Calu3 (cell line): ENCODE results near the gene DDX39A. TPM values are rescaled to one million over a fixed set of nuclear protein-coding genes. Genes with fewer than 3 reads are reported as not detected.
"Not testable (repeated sequence)": the region's sequence is repeated elsewhere in the genome, so short reads cannot be mapped to it uniquely, and the experiment has no call there.

ENCODE experiments used
- BruUV-seq: library from RNA; stranded (reverse); fragments of 400-500 nt; replicated peaks from 2 replicates; lab custom pipeline; 2021; lab: Mats Ljungman, UMichigan
- CTCF ChIA-PET: fragments of 300-600 bp; sonication (Branson Sonifier 250); formaldehyde crosslinking; loops from one replicate; lab custom pipeline; 2022; ENCODE audit warnings: antibody characterized with exemption; lab: Charles Lee
- DNase-seq: peaks from one replicate; pipeline ENCODE4 v3.0.0; 2022
- H3K27ac Mint-ChIP-seq: one replicate; pipeline ENCODE4 v1.8.0; 2022; ENCODE audit warnings: mixed read lengths; ENCODE audit not compliant: unreplicated experiment
- H3K27me3 Mint-ChIP-seq: one replicate; pipeline ENCODE4 v1.8.0; 2022; ENCODE audit warnings: mixed read lengths; ENCODE audit not compliant: unreplicated experiment
- H3K36me3 Mint-ChIP-seq: one replicate; pipeline ENCODE4 v1.8.0; 2022; ENCODE audit warnings: mild to moderate bottlenecking, moderate library complexity, mixed read lengths; ENCODE audit not compliant: insufficient read depth, unreplicated experiment
- H3K4me1 Mint-ChIP-seq: one replicate; pipeline ENCODE4 v1.8.0; 2022; ENCODE audit warnings: mild to moderate bottlenecking, low read depth, mixed read lengths; ENCODE audit not compliant: unreplicated experiment
- H3K4me3 Mint-ChIP-seq: one replicate; pipeline ENCODE4 v1.8.0; 2022; ENCODE audit warnings: mild to moderate bottlenecking, low read depth, moderate library complexity, mixed read lengths; ENCODE audit not compliant: unreplicated experiment
- H3K9me3 Mint-ChIP-seq: one replicate; pipeline ENCODE4 v1.8.0; 2022; ENCODE audit warnings: low read depth, mixed read lengths; ENCODE audit not compliant: unreplicated experiment
- intact Hi-C: fragments of 100-400 bp; cut with micrococcal nuclease; formaldehyde crosslinking; loops from one replicate; pipeline ENCODE4 v1.10.0; 2022; ENCODE audit not compliant: unreplicated experiment
- total RNA-seq: library from RNA; stranded (reverse); gene quantifications from 2 replicates; pipeline ENCODE4 v1.2.3, GENCODE V29; 2022
- TF ChIP-seq, protein P1 (sequence below): fragments of 200-600 bp; IDR thresholded peaks from one replicate; pipeline ENCODE4 v1.8.0; 2022; ENCODE audit warnings: antibody characterized with exemption; ENCODE audit not compliant: unreplicated experiment

Gene DDX39A
- total RNA-seq, 1 experiment from 2014 or later = 104 TPM

GRCh38 chr19:14402332-14403144 is 16.6 kb downstream of the DDX39A start:
- BruUV-seq = no TSS peak
- TF ChIP-seq, protein P1, sequence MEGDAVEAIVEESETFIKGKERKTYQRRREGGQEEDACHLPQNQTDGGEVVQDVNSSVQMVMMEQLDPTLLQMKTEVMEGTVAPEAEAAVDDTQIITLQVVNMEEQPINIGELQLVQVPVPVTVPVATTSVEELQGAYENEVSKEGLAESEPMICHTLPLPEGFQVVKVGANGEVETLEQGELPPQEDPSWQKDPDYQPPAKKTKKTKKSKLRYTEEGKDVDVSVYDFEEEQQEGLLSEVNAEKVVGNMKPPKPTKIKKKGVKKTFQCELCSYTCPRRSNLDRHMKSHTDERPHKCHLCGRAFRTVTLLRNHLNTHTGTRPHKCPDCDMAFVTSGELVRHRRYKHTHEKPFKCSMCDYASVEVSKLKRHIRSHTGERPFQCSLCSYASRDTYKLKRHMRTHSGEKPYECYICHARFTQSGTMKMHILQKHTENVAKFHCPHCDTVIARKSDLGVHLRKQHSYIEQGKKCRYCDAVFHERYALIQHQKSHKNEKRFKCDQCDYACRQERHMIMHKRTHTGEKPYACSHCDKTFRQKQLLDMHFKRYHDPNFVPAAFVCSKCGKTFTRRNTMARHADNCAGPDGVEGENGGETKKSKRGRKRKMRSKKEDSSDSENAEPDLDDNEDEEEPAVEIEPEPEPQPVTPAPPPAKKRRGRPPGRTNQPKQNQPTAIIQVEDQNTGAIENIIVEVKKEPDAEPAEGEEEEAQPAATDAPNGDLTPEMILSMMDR = no peak
- Mint-ChIP-seq H3K27me3 (no peaks in the 10 kb centered on the region), H3K27ac (no peak overlapping the region), H3K36me3 (peaks cover 49% of the 10 kb centered on the region), H3K4me3 (no peak overlapping the region), H3K9me3 (no peaks in the 10 kb centered on the region), H3K4me1 (no peaks in the 10 kb centered on the region)
- no peak for DNase-seq
- CTCF ChIA-PET = no interaction called here
- intact Hi-C loops = no loop called here

- Mint-ChIP-seq H3K27ac (no peak overlapping the region), H3K4me3 (no peak overlapping the region)
These were observed 17.5 kb downstream of the DDX39A start for GRCh38 chr19:14401468-14402195.

DNA sequence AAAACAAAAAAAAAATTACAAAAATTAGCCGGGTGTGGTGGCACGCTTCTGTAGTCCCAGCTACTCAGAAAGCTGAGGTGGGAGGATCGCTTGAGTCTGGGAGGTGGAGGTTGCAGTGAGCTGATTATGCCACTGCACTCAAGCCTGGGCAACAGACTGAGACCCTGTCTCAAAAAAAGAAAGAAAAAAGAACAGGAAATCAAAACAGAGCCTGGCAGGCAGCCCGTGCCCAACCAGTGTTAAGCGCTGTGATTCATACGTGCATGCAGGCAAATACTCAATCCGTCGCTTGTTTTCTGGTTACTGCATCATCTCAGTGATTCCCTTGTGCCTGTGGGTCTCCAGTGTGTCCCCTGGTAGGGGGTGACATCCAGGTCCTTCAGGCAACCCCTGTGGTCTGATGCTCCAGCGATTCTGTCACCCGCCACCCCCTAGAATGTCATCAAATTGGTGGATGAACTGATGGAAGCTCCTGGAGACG is 18.1 kb downstream of the DDX39A start:
- no peaks in the 10 kb centered on the region for H3K9me3 Mint-ChIP-seq
- H3K4me3 Mint-ChIP-seq = no peak overlapping the region
- TF ChIP-seq, protein P1 = no peak
- no TSS peak for BruUV-seq
- DNase-seq = no peak
- no peaks in the 10 kb centered on the region for H3K27me3 Mint-ChIP-seq
- intact Hi-C loops = no loop called here
- peaks cover 48% of the 10 kb centered on the region for H3K36me3 Mint-ChIP-seq
- no peaks in the 10 kb centered on the region for H3K4me1 Mint-ChIP-seq
- H3K27ac Mint-ChIP-seq = no peak overlapping the region
- CTCF ChIA-PET = no interaction called here

More at GRCh38 chr19:14401468-14402195, 17.5 kb downstream of the DDX39A start:
- no peak for DNase-seq
- Mint-ChIP-seq H3K27me3 (no peaks in the 10 kb centered on the region), H3K9me3 (no peaks in the 10 kb centered on the region), H3K4me1 (no peaks in the 10 kb centered on the region), H3K36me3 (peaks cover 47% of the 10 kb centered on the region)
- BruUV-seq = no TSS peak
- TF ChIP-seq, protein P1 = no peak
- intact Hi-C loops = no loop called here
- CTCF ChIA-PET = interaction anchor here (0.7 kb wide), 1 partner anchor 22 kb away, joined by 4 read pairs; no protein-coding TSS in a partner anchor

DNA sequence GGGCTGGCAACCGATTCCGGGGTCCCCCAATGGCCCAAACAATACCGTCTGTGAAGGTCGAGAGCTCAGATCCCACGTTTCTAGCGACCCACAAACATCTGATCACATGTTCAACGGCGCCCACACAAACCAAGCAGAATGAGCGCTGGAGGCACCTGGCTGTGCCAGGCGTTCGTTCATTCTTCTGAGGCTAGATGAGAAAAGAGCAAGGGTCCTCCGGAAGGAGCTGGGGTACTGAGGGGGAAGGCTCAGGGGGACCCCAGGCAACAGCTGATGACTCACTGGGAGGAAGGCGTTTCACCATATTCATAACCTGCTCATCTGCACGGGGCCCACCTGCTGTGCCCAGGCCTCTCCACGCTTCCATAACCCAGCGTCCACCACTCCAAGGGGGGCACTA is 22.0 kb downstream of the DDX39A start:
- intact Hi-C loops, H3K9me3 Mint-ChIP-seq, H3K27ac Mint-ChIP-seq, DNase-seq, BruUV-seq, CTCF ChIA-PET, H3K4me3 Mint-ChIP-seq, H3K4me1 Mint-ChIP-seq, H3K27me3 Mint-ChIP-seq: not testable (repeated sequence)
- peaks cover 32% of the 10 kb centered on the region for H3K36me3 Mint-ChIP-seq

GRCh38 chr19:14396730-14397129 is 22.4 kb downstream of the DDX39A start:
- H3K9me3 Mint-ChIP-seq, H3K27me3 Mint-ChIP-seq, H3K4me3 Mint-ChIP-seq, DNase-seq, H3K27ac Mint-ChIP-seq, CTCF ChIA-PET, BruUV-seq, intact Hi-C loops, H3K4me1 Mint-ChIP-seq: not testable (repeated sequence)
- H3K36me3 Mint-ChIP-seq = peaks cover 31% of the 10 kb centered on the region
